Measurements from ENCODE around the gene PRND. TPM values are rescaled to one million over a fixed set of nuclear protein-coding genes. Genes with fewer than 3 reads are reported as not detected.

PRND gene
- total RNA-seq, 2 donors from 2014 or later = 0.24 to 0.88 TPM

- Mint-ChIP-seq H3K36me3 (ENCODE audit: low read depth) (no peaks in the 10 kb centered on the region), H3K27ac (no peak overlapping the region), H3K4me3 (no peak overlapping the region), H3K9me3 (peaks cover 4% of the 10 kb centered on the region), H3K27me3 (ENCODE audit: insufficient read depth) (peaks cover 35% of the 10 kb centered on the region), H3K4me1 (peaks cover 6% of the 10 kb centered on the region)
- H3K4me3 ChIP-seq (ENCODE audit: low read length) = no peak overlapping the region
- no peak overlapping the region for H3K9ac ChIP-seq (ENCODE audit: extremely low read depth, low read length, poor library complexity, severe bottlenecking)
- no peak for TF ChIP-seq CTCF (conservative IDR thresholded peaks at IDR 0.05)
- no peak for DNase-seq
- peaks cover 11% of the 10 kb centered on the region for H3K27me3 ChIP-seq (ENCODE audit: control insufficient read depth, insufficient read depth, low read length, poor library complexity, severe bottlenecking)
- no peaks in the 10 kb centered on the region for H3K4me1 ChIP-seq (ENCODE audit: control insufficient read depth, insufficient read depth, low read length)
- 91 to 92% methylated on average over 7 to 10 of the region's 10 CpGs for WGBS, 2 experiments (ENCODE audit: insufficient coverage in 1 of 2, insufficient read length in 1 of 2)
- H3K9me3 ChIP-seq (ENCODE audit: control insufficient read depth, low read length) = no peaks in the 10 kb centered on the region
- no peaks in the 10 kb centered on the region for H3K36me3 ChIP-seq (ENCODE audit: control insufficient read depth, insufficient read depth, low read length)
- no peak overlapping the region for H3K27ac ChIP-seq (ENCODE audit: low read depth, low read length)
Observed at GRCh38 chr20:4763261-4763660, 41.6 kb downstream of the PRND start.

- Mint-ChIP-seq H3K27ac (no peak overlapping the region), H3K36me3 (ENCODE audit: low read depth) (no peaks in the 10 kb centered on the region), H3K9me3 (peaks cover 2% of the 10 kb centered on the region), H3K4me1 (peaks cover 4% of the 10 kb centered on the region), H3K4me3 (no peak overlapping the region), H3K27me3 (ENCODE audit: insufficient read depth) (peaks cover 31% of the 10 kb centered on the region)
- Histone ChIP-seq H3K27me3 (ENCODE audit: control insufficient read depth, insufficient read depth, low read length, poor library complexity, severe bottlenecking) (peaks cover 11% of the 10 kb centered on the region), H3K36me3 (ENCODE audit: control insufficient read depth, insufficient read depth, low read length) (no peaks in the 10 kb centered on the region), H3K9me3 (ENCODE audit: control insufficient read depth, low read length) (no peaks in the 10 kb centered on the region), H3K4me3 (ENCODE audit: low read length) (no peak overlapping the region), H3K9ac (ENCODE audit: extremely low read depth, low read length, poor library complexity, severe bottlenecking) (no peak overlapping the region), H3K4me1 (ENCODE audit: control insufficient read depth, insufficient read depth, low read length) (no peaks in the 10 kb centered on the region), H3K27ac (ENCODE audit: low read depth, low read length) (no peak overlapping the region)
- TF ChIP-seq CTCF (conservative IDR thresholded peaks at IDR 0.05) = no peak
- DNase-seq = no peak
- WGBS, 2 experiments (ENCODE audit: insufficient coverage in 1 of 2, insufficient read length in 1 of 2) = 76 to 83% methylated on average over 2 to 3 of the region's 3 CpGs
Observed at GRCh38 chr20:4763723-4764510, 42.2 kb downstream of the PRND start.

GRCh38 chr20:4764805-4765204, 43.1 kb downstream of the PRND start:
- Histone ChIP-seq H3K9me3 (ENCODE audit: control insufficient read depth, low read length) (no peaks in the 10 kb centered on the region), H3K4me3 (ENCODE audit: low read length) (no peak overlapping the region), H3K4me1 (ENCODE audit: control insufficient read depth, insufficient read depth, low read length) (no peaks in the 10 kb centered on the region), H3K27me3 (ENCODE audit: control insufficient read depth, insufficient read depth, low read length, poor library complexity, severe bottlenecking) (peaks cover 11% of the 10 kb centered on the region), H3K9ac (ENCODE audit: extremely low read depth, low read length, poor library complexity, severe bottlenecking) (no peak overlapping the region), H3K36me3 (ENCODE audit: control insufficient read depth, insufficient read depth, low read length) (no peaks in the 10 kb centered on the region), H3K27ac (ENCODE audit: low read depth, low read length) (no peak overlapping the region)
- DNase-seq = no peak
- Mint-ChIP-seq H3K4me1 (peaks cover 2% of the 10 kb centered on the region), H3K36me3 (ENCODE audit: low read depth) (no peaks in the 10 kb centered on the region), H3K27me3 (ENCODE audit: insufficient read depth) (peaks cover 29% of the 10 kb centered on the region), H3K27ac (no peak overlapping the region), H3K9me3 (no peaks in the 10 kb centered on the region), H3K4me3 (no peak overlapping the region)
- WGBS, 2 experiments (ENCODE audit: insufficient coverage in 1 of 2, insufficient read length in 1 of 2) = 91% methylated on average over 1 of the region's 1 CpG; no CpG with 5 or more reads in 1 of the 2 experiments
- TF ChIP-seq CTCF (conservative IDR thresholded peaks at IDR 0.05) = no peak

Data from endodermal cell (in vitro differentiated cells).